H1 (cell line): Measurements from ENCODE around the gene CLEC16A. TPM values are rescaled to one million over a fixed set of nuclear protein-coding genes. Genes with fewer than 3 reads are reported as not detected.

Experiments used
- CTCF ChIA-PET: fragments of 300-600 bp; sonication (Branson Sonifier 250); formaldehyde crosslinking; loops from one replicate; lab custom pipeline; 2021; ENCODE audit not compliant: partially characterized antibody; lab: Charles Lee
- POLR2A ChIA-PET: fragments of 300-600 bp; sonication (Branson Sonifier 250); formaldehyde crosslinking; loops from one replicate; lab custom pipeline; 2021; ENCODE audit warnings: inconsistent platforms; ENCODE audit not compliant: partially characterized antibody; lab: Charles Lee
- DNase-seq, 2 experiments: peaks; one replicate each; pipeline versions ENCODE4 v3.0.0 to v3.0.0-alpha.2; 2010 to 2022; ENCODE audit warnings: low spot score in 2 of 2, low read depth in 1 of 2, mixed read lengths in 1 of 2
- FAIRE-seq: peaks from 2 replicates; lab custom pipeline; 2011; peaks lifted over from hg19 to GRCh38; lab: Jason Lieb, UNC
- H2AFZ ChIP-seq: 2 replicates; pipeline ENCODE4 v1.8.1; 2012; ENCODE audit warnings: low read length, inconsistent platforms
- H2AK5ac ChIP-seq: 2 replicates; pipeline ENCODE4 v1.6.1; 2013; ENCODE audit warnings: low read depth, low read length
- H2BK120ac ChIP-seq: replicated peaks from 2 replicates; pipeline ENCODE3; 2013; ENCODE audit warnings: low read depth, low read length, inconsistent platforms
- H2BK12ac ChIP-seq: 2 replicates; pipeline ENCODE4 v1.6.1; 2013; ENCODE audit warnings: low read depth, low read length
- H2BK15ac ChIP-seq: 2 replicates; pipeline ENCODE4 v1.6.1; 2013; ENCODE audit warnings: low read length
- H2BK20ac ChIP-seq: 2 replicates; pipeline ENCODE4 v1.6.1; 2013; ENCODE audit warnings: low read length
- H2BK5ac ChIP-seq: 2 replicates; pipeline ENCODE4 v1.6.1; 2013; ENCODE audit warnings: low read depth, low read length
- H3K14ac ChIP-seq: 2 replicates; pipeline ENCODE4 v1.6.1; 2013; ENCODE audit warnings: inconsistent platforms; ENCODE audit not compliant: insufficient read length
- H3K18ac ChIP-seq: 2 replicates; pipeline ENCODE4 v1.6.1; 2013; ENCODE audit warnings: low read length; ENCODE audit errors: extremely low read depth
- H3K23ac ChIP-seq: 2 replicates; pipeline ENCODE4 v1.6.1; 2013; ENCODE audit warnings: inconsistent platforms; ENCODE audit not compliant: insufficient read length
- H3K23me2 ChIP-seq: 2 replicates; pipeline ENCODE4 v1.6.1; 2013; ENCODE audit warnings: low read depth, low read length
- H3K27ac ChIP-seq: 2 replicates; pipeline ENCODE4 v1.6.1; 2011; ENCODE audit warnings: low read depth, low read length, inconsistent platforms
- H3K27me3 ChIP-seq, 4 experiments: replicated peaks in 1 of 4; 1 replicate in 1 of 4; 2 replicates in 3 of 4; pipeline versions ENCODE4 v1.6.1 to v1.8.1; 2011 to 2013; ENCODE audit warnings: low read length in 3 of 4, mild to moderate bottlenecking in 3 of 4, inconsistent platforms in 2 of 4, mixed read lengths in 2 of 4, moderate library complexity in 1 of 4; ENCODE audit not compliant: control insufficient read depth in 3 of 4, insufficient read depth in 3 of 4; ENCODE audit errors: extremely low read depth in 1 of 4
- H3K36me3 ChIP-seq, 4 experiments: 2 replicates each; pipeline versions ENCODE4 v1.6.1 to v1.8.1; 2011 to 2013; ENCODE audit warnings: mild to moderate bottlenecking in 4 of 4, low read length in 3 of 4, moderate library complexity in 2 of 4, control low read depth in 1 of 4, inconsistent platforms in 1 of 4; ENCODE audit not compliant: insufficient read depth in 4 of 4, control insufficient read depth in 2 of 4
- H3K4ac ChIP-seq: replicated peaks from 2 replicates; pipeline ENCODE3; 2013; ENCODE audit warnings: low read length, low read depth, mixed read lengths, inconsistent platforms; ENCODE audit not compliant: insufficient read length
- H3K4me1 ChIP-seq, 4 experiments: replicated peaks in 1 of 4; 1 replicate in 1 of 4; 2 replicates in 3 of 4; pipeline versions ENCODE4 v1.6.1 to v1.8.1; 2011 to 2013; ENCODE audit warnings: low read length in 3 of 4, inconsistent platforms in 2 of 4, mixed read lengths in 1 of 4; ENCODE audit not compliant: insufficient read depth in 4 of 4, control insufficient read depth in 3 of 4
- H3K4me2 ChIP-seq, 2 experiments: 2 replicates each; pipeline versions ENCODE4 v1.6.1 to v1.8.1; 2011 to 2013; ENCODE audit warnings: low read depth in 2 of 2, low read length in 2 of 2, control low read depth in 1 of 2, inconsistent platforms in 1 of 2, mild to moderate bottlenecking in 1 of 2; ENCODE audit not compliant: insufficient read depth in 1 of 2
- H3K4me3 ChIP-seq, 4 experiments: fragments of 200-600, 300-600 bp in 1 of 4; sonication (generic), shearing (Covaris generic), sonication (Bioruptor Twin) in 1 of 4; 2 replicates each; pipeline versions ENCODE4 v1.5.1 to v1.8.1; 2011 to 2016; ENCODE audit warnings: low read length in 4 of 4, low read depth in 3 of 4, control low read depth in 2 of 4, inconsistent platforms in 2 of 4, mild to moderate bottlenecking in 2 of 4, mixed read lengths in 1 of 4, moderate library complexity in 1 of 4; ENCODE audit not compliant: insufficient read depth in 2 of 4; ENCODE audit errors: extremely low read depth in 1 of 4
- H3K56ac ChIP-seq: replicated peaks from 2 replicates; pipeline ENCODE3; 2013; ENCODE audit warnings: low read depth, mild to moderate bottlenecking, mixed read lengths, low read length, inconsistent platforms; ENCODE audit not compliant: insufficient read length
- H3K79me1 ChIP-seq: 2 replicates; pipeline ENCODE4 v1.6.1; 2013; ENCODE audit warnings: low read depth, low read length, control low read depth
- H3K79me2 ChIP-seq, 2 experiments: 2 replicates each; pipeline versions ENCODE4 v1.6.1 to v1.8.1; 2012 to 2013; ENCODE audit warnings: low read length in 2 of 2, mild to moderate bottlenecking in 2 of 2, inconsistent platforms in 1 of 2; ENCODE audit not compliant: insufficient read depth in 2 of 2, control insufficient read depth in 1 of 2
- H3K9ac ChIP-seq, 4 experiments: replicated peaks in 1 of 4; 1 replicate in 1 of 4; 2 replicates in 3 of 4; pipeline versions ENCODE4 v1.6.1 to v1.8.1; 2011 to 2013; ENCODE audit warnings: low read depth in 3 of 4, low read length in 3 of 4, control low read depth in 2 of 4, mild to moderate bottlenecking in 2 of 4, moderate library complexity in 2 of 4, inconsistent platforms in 1 of 4; ENCODE audit errors: extremely low read depth in 1 of 4
- H3K9me3 ChIP-seq, 2 experiments: 2 replicates each; pipeline versions ENCODE4 v1.6.1 to v1.8.1; 2012 to 2013; ENCODE audit warnings: mild to moderate bottlenecking in 2 of 2, moderate library complexity in 2 of 2, control low read depth in 1 of 2, inconsistent platforms in 1 of 2, low read depth in 1 of 2, low read length in 1 of 2, mixed read lengths in 1 of 2; ENCODE audit not compliant: insufficient read depth in 2 of 2
- H4K20me1 ChIP-seq, 2 experiments: replicated peaks in 1 of 2; 2 replicates each; pipeline versions ENCODE3 to v1.8.1; 2011 to 2013; ENCODE audit warnings: inconsistent platforms in 2 of 2, low read length in 2 of 2, mild to moderate bottlenecking in 1 of 2; ENCODE audit not compliant: insufficient read depth in 2 of 2, control insufficient read depth in 1 of 2
- H4K5ac ChIP-seq: 2 replicates; pipeline ENCODE4 v1.6.1; 2013; ENCODE audit warnings: low read length, low read depth, mixed read lengths, inconsistent platforms; ENCODE audit not compliant: insufficient read length
- H4K8ac ChIP-seq: 2 replicates; pipeline ENCODE4 v1.8.0; 2013; ENCODE audit warnings: mild to moderate bottlenecking, moderate library complexity, low read length, inconsistent platforms; ENCODE audit not compliant: insufficient read depth; ENCODE audit errors: extremely low read depth
- H4K91ac ChIP-seq: replicated peaks from 2 replicates; pipeline ENCODE3; 2013; ENCODE audit warnings: low read length, mixed read lengths, inconsistent platforms; ENCODE audit not compliant: insufficient read length
- BRCA1 ChIP-seq: IDR thresholded peaks from 2 replicates; pipeline ENCODE4 v1.6.1; 2012; ENCODE audit warnings: low read depth, low read length, improper control_type of control experiment
- CEBPB ChIP-seq: IDR thresholded peaks from 2 replicates; pipeline ENCODE4 v1.6.1; 2012; ENCODE audit warnings: low read depth, low read length
- CREB1 ChIP-seq: IDR thresholded peaks from 2 replicates; pipeline ENCODE4 v1.6.1; 2012; ENCODE audit warnings: inconsistent platforms
- EP300 ChIP-seq, 2 experiments: IDR thresholded peaks; 1 replicate in 1 of 2; 2 replicates in 1 of 2; pipeline ENCODE4 v1.6.1; 2011 to 2012; ENCODE audit warnings: low read depth in 2 of 2, low read length in 2 of 2, mild to moderate bottlenecking in 2 of 2, borderline replicate concordance in 1 of 2, inconsistent platforms in 1 of 2, moderate library complexity in 1 of 2
- JUND ChIP-seq: IDR thresholded peaks from 2 replicates; pipeline ENCODE4 v1.6.1; 2011; ENCODE audit warnings: mild to moderate bottlenecking, improper control_type of control experiment, low read length
- POLR2AphosphoS5 ChIP-seq: IDR thresholded peaks from 2 replicates; pipeline ENCODE4 v1.6.1; 2011; ENCODE audit warnings: low read depth, low read length
- POU5F1 ChIP-seq: IDR thresholded peaks from 2 replicates; pipeline ENCODE4 v1.6.1; 2011; ENCODE audit warnings: low read depth, mild to moderate bottlenecking, low read length, moderate library complexity
- RAD21 ChIP-seq, 2 experiments: IDR thresholded peaks in 1 of 2; conservative IDR thresholded peaks in 1 of 2; 2 replicates each; pipeline ENCODE4 v1.6.1; 2011; ENCODE audit warnings: low read depth in 2 of 2, low read length in 2 of 2, improper control_type of control experiment in 1 of 2, inconsistent platforms in 1 of 2, mild to moderate bottlenecking in 1 of 2, moderate library complexity in 1 of 2
- RXRA ChIP-seq: IDR thresholded peaks from 2 replicates; pipeline ENCODE4 v1.6.1; 2011; ENCODE audit warnings: low read depth, mild to moderate bottlenecking, low read length, moderate library complexity; ENCODE audit not compliant: insufficient read depth
- SAP30 ChIP-seq: fragments of 300-600 bp; sonication (generic); IDR thresholded peaks from 2 replicates; pipeline ENCODE4 v1.7.1; 2012; ENCODE audit warnings: low read length, moderate library complexity, mild to moderate bottlenecking, inconsistent platforms; ENCODE audit not compliant: insufficient read depth, insufficient replicate concordance
- SIX5 ChIP-seq: IDR thresholded peaks from 2 replicates; pipeline ENCODE4 v1.6.1; 2011; ENCODE audit warnings: mild to moderate bottlenecking, low read depth, low read length
- YY1 ChIP-seq: IDR thresholded peaks from 2 replicates; pipeline ENCODE4 v1.6.1; 2011; ENCODE audit warnings: low read depth, mild to moderate bottlenecking, low read length
- WGBS, 2 experiments: shearing (Covaris generic) in 1 of 2; methylation state at CpG; one replicate each; pipeline versions ENCODE4 v1.1.6 to v1.1.7; 2013 to 2015; ENCODE audit warnings: low lambda C conversion rate in 2 of 2, mixed read lengths in 2 of 2, inconsistent platforms in 1 of 2, low coverage in 1 of 2, missing lambda C conversion rate in 1 of 2; ENCODE audit not compliant: insufficient replicate concordance in 2 of 2, insufficient coverage in 1 of 2, insufficient read length in 1 of 2; ENCODE audit errors: extremely low coverage in 1 of 2, missing lambda C conversion rate in 1 of 2; 5-methylcytosine and 5-hydroxymethylcytosine counted together
- polyA plus RNA-seq, 7 experiments: library from polyadenylated mRNA; depleted of rRNA in 3 of 7; stranded (reverse) in 5 of 7; unstranded in 2 of 7; fragments of >200 nt in 5 of 7; fragments of 200-250 nt in 2 of 7; gene quantifications; 1 replicate in 5 of 7; 2 replicates in 1 of 7; 4 replicates in 1 of 7; pipeline versions ENCODE4 v1.2.1 to v1.2.3, GENCODE V29; 2011 to 2013; ENCODE audit warnings: missing spikeins in 2 of 7, mixed read lengths in 2 of 7
- total RNA-seq: library from RNA; stranded (reverse); fragmentation: NEBNext Ultra II Directional; extraction: Animal tissue kit (Norgen Biotek cat#: 25700); gene quantifications from 2 replicates; pipeline ENCODE4 v1.2.1, GENCODE V29; 2021

CLEC16A gene
- total and polyA plus RNA-seq, 2 of the 8 experiments (the other 6 are each of a cell fraction or from before 2014, with no cell fraction given) = 7.6 to 19.3 TPM

GRCh38 chr16:11005611-11005975 lies 61.2 kb downstream of the CLEC16A start:
- no peak overlapping the region for H4K91ac ChIP-seq
- no peak overlapping the region for H4K8ac ChIP-seq
- no peaks in the 10 kb centered on the region for H3K4me1 ChIP-seq
- CTCF ChIA-PET = interaction anchor here (1.0 kb wide), 1 partner anchor 34 kb away, joined by 3 read pairs; no protein-coding TSS in a partner anchor
- no peaks in the 10 kb centered on the region for H3K27me3 ChIP-seq
- no peaks in the 10 kb centered on the region; a peak in 1 of 4 replicates for H3K9me3 ChIP-seq
- H3K79me1 ChIP-seq = no peaks in the 10 kb centered on the region
- H2AK5ac ChIP-seq = no peak overlapping the region
- no peak overlapping the region for H3K27ac ChIP-seq
- H3K9ac ChIP-seq = no peak overlapping the region
- peaks cover 2% of the 10 kb centered on the region; the same call in 1 of the 2 replicates for H3K23me2 ChIP-seq
- no peak overlapping the region for H2BK12ac ChIP-seq
- H3K14ac ChIP-seq = no peak overlapping the region
- WGBS, 2 experiments = 84% methylated on average over 4 of the region's 4 CpGs; no CpG with 5 or more reads in 1 of the 2 experiments
- no peaks in the 10 kb centered on the region for H3K79me2 ChIP-seq
- peaks cover 0 to 3% of the 10 kb centered on the region in 2 experiments for H4K20me1 ChIP-seq
- H2AFZ ChIP-seq = no peak overlapping the region
- H3K18ac ChIP-seq = no peak overlapping the region
- no peak overlapping the region for H4K5ac ChIP-seq
- no peak overlapping the region for H2BK15ac ChIP-seq
- TF ChIP-seq YY1 (no peak), BRCA1 (no peak), CEBPB (no peak), POLR2AphosphoS5 (no peak), CREB1 (no peak), SIX5 (no peak), EP300 (IDR thresholded peaks at IDR 0.05; ENCODE audit: borderline replicate concordance in 1 of 2, low read depth in 2 of 2, low read length in 2 of 2) (no peak), JUND (no peak), RXRA (no peak), POU5F1 (no peak), SAP30 (no peak), RAD21 (IDR thresholded peaks at IDR 0.05 in 1 of 2, conservative IDR thresholded peaks at IDR 0.05 in 1 of 2; ENCODE audit: low read depth in 2 of 2, low read length in 2 of 2) (no peak)
- FAIRE-seq (no peak), DNase-seq (no peak)
- H2BK20ac ChIP-seq = no peak overlapping the region
- H3K56ac ChIP-seq = no peak overlapping the region
- H3K4ac ChIP-seq = no peak overlapping the region
- H3K4me3 ChIP-seq = no peak overlapping the region
- no peak overlapping the region for H2BK5ac ChIP-seq
- POLR2A ChIA-PET = interaction anchor here (0.7 kb wide), 1 partner anchor 243 kb away, joined by 4 read pairs; no protein-coding TSS in a partner anchor
- H2BK120ac ChIP-seq = no peak overlapping the region
- no peak overlapping the region for H3K23ac ChIP-seq
- H3K36me3 ChIP-seq = peaks cover 0 to 3% (median 2%) of the 10 kb centered on the region in 4 experiments; a peak in 3 of 8 replicates
- H3K4me2 ChIP-seq = no peak overlapping the region
